LNCaP clone FGC (cell line): Measurements from ENCODE around the gene SORCS2.

Source experiments
- DNase-seq: peaks from one replicate; pipeline ENCODE4 v3.0.0-alpha.2; 2011; ENCODE audit warnings: low read depth
- H3K4me3 ChIP-seq: 2 replicates; pipeline ENCODE4 v1.5.1; 2011; ENCODE audit warnings: mild to moderate bottlenecking, low read depth, low read length, control low read depth
- TF ChIP-seq, protein P1 (sequence below): IDR thresholded peaks from 2 replicates; pipeline ENCODE4 v1.5.1; 2012; ENCODE audit warnings: mild to moderate bottlenecking; ENCODE audit not compliant: control insufficient read depth, insufficient read depth; ENCODE audit errors: extremely low read depth

The SORCS2 gene

DNA sequence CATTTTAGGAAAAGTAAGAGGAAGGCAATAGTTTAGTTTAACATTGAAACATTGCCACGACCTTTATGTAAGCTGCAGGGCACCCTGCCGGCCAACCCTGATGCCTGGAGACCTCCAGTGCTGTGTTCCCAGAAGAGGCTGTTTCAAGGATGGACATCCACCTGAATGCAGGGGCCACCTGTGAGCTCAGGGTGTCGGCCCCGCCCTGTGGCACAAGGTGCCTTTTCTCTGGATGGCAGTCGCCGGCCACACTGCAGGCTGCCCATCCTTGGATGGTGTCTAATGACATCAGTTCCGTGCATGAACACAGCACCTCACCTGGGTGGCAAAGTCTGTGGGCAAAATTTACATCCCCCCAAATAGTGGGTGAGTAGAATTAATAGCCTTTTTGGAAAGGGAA lies 567.3 kb downstream of the SORCS2 start:
- TF ChIP-seq, protein P1, sequence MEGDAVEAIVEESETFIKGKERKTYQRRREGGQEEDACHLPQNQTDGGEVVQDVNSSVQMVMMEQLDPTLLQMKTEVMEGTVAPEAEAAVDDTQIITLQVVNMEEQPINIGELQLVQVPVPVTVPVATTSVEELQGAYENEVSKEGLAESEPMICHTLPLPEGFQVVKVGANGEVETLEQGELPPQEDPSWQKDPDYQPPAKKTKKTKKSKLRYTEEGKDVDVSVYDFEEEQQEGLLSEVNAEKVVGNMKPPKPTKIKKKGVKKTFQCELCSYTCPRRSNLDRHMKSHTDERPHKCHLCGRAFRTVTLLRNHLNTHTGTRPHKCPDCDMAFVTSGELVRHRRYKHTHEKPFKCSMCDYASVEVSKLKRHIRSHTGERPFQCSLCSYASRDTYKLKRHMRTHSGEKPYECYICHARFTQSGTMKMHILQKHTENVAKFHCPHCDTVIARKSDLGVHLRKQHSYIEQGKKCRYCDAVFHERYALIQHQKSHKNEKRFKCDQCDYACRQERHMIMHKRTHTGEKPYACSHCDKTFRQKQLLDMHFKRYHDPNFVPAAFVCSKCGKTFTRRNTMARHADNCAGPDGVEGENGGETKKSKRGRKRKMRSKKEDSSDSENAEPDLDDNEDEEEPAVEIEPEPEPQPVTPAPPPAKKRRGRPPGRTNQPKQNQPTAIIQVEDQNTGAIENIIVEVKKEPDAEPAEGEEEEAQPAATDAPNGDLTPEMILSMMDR = no peak
- no peak overlapping the region for H3K4me3 ChIP-seq
- DNase-seq = no peak

DNA sequence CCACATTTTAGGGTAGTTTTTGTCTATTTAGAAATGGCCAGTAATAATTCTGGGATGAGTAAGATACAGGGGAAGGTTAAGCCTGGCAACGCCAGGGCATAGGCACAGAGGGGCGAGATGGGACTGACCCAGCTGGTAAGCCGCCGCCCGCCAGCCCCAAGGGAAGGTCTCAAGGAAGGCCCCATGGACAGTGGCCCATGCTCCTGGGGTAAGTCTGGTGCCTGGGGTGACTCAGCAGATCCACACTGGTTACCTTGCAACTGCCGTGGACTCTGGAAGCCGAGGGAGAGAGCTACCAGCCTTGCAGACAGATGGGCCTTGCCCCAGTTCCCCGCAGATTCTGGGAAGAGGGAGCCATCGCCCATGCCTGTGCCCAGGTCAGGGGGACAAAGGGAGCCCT lies 567.9 kb downstream of the SORCS2 start:
- H3K4me3 ChIP-seq = no peak overlapping the region
- TF ChIP-seq, protein P1 = no peak
- DNase-seq = no peak

DNA sequence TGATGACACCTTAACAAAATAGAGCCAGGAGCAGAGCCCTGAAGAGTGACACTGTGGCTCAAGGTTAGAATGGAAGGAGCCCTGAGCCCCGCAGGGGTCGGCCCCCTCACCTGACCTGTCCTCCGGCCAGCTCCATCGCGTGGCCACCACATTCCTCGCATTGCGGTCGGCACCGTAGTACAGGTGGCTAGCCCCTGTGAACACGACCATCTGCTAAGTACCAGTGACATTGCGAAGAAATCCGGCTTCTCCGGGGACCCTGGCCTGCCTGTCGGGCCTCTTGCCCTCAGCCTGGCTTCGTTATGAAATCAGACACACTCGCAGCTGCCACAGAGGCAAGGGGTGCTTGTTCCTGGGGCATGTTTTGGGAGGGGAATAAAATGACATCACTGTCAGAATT lies 568.4 kb downstream of the SORCS2 start:
- DNase-seq = no peak
- no peak overlapping the region for H3K4me3 ChIP-seq
- TF ChIP-seq, protein P1 = no peak

DNA sequence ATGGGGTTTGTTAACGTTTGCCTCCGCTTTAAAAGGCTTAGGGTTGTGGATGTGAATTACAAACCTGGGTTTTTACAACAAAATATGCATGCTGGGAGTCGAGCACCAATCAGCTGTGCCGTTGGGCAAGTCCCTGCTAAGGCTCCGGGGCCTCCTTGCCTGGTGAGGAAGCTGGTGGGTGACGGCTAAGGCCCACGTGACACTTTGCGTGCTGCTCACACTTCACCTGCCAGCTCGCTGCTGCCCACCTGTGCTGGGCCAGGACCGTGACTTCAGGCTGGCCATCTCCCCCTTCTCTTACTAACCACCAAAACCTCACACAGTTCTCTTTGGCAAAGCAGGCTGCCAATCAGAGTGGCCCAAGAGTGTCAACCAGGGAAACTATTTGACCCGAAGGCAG lies 569.0 kb downstream of the SORCS2 start:
- TF ChIP-seq, protein P1 = no peak
- no peak for DNase-seq

DNA sequence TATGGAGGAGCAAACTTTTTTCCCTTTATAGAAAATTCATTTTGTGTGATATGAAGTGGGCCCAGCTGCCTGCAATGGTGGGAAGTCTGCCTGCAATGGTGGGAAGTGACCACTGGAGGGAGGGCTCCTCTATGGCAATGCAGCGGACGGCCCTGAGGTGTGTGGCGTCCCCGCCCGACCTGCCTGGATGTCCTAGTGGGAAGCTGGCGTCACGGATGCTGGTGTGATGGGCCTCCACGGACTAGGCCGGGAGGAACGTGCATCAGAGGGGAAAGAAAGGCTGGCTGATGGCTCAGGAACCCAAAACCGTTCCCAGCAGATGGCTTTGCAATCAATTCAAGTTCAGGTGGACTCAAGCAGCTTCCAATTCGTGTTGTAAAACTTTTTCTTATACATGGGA lies 569.4 kb downstream of the SORCS2 start:
- DNase-seq = no peak
- no peak overlapping the region for H3K4me3 ChIP-seq
- TF ChIP-seq, protein P1 = peak; percentile 49

More for the DNA sequence above, 569.0 kb downstream of the SORCS2 start:
- H3K4me3 ChIP-seq = no peak overlapping the region

DNA sequence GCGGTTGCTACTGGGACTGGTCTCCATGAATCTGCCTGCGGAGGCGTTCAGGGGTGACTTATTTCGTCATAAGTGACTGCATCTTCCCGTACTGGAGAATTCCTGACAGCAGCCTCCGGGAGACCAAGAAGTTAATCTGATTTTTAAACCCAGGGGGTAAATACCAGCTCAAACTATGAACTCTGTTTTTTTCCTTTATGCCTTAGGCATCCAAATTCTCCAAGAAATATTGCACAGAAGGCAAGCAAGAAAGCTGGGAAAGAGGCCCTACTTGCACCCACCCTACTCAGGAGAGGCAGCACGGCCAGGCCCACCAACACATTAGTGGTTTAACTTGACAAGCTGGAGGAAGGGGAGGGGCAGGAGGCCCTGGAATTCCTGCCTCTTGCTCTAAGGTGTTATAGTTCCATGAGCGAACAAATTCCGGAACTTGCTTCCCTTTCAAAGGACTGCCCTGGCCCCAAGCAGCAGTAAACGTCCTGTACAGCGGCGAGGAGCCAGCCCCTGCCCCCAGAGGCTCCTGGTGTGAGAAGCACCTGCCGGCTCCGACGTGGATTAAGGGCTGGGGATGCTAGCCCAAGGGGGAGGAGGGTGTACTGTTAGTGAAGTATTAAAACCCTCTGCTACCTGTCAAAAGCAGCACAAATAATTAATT lies 570.2 kb downstream of the SORCS2 start:
- H3K4me3 ChIP-seq = no peak overlapping the region
- TF ChIP-seq, protein P1 = no peak
- no peak for DNase-seq

DNA sequence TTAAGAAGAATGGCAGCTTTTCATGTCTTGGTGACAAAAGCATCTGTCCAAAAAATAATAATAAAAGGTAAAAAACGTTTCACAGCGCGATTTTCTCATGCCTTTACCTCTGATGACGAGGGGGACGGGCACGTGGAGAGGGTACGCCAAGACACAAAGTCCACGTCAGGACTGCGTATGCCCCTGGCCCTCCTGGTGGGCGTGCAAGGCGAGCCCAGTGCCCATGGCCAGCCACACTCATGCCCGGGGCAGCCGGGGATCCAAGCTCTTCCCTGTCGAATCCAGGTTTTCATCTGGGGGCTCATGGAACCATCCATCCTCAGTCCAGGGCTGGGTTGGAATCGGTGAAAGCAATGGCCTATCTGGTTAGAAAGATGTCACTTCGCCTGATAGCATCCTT lies 570.8 kb downstream of the SORCS2 start:
- H3K4me3 ChIP-seq = no peak overlapping the region
- no peak for DNase-seq
- TF ChIP-seq, protein P1 = no peak
